ENCODE data around the gene VPS11.
A peak's percentile ranks its signal among the peaks of the same experiment; 100 is the strongest.

VPS11 gene

DNA sequence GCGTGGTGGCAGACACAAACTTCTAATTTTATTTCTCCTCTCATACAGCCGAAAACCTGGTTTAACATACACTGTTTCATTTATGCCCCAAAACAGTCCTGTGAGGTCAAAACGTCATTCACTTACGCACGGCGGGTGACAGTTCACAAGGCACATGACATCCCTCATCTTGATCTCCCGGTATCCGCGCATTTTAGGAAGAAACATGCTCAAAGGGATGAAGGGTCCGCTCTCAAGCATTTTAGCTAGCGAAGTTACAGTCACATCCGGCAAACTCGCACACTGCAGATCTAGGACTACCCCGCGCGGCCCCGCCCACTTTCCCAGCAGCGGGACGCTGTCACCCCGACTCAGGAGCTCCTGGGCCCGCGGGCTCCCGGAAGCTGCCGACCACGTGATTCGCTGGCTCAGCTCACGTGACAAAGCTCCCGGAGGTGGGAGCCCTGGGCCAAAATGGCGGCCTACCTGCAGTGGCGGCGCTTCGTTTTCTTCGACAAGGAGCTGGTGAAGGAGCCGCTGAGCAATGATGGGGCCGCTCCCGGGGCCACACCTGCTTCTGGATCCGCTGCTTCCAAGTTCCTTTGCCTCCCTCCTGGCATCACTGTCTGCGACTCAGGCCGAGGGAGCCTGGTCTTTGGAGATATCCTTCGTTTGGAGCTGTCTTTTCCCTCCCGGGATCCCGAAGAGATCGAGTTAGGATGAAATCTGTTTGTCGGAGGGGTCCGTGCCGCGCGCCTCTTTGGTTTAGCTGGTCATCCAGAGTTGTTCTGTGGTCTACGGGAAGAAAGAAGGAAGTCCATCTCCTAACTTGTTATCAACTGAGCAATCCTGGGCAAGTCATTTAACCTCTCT is at the start of gene VPS11:
Gene VPS11, plus strand, starts transcription at position 448 of the 852 bp plus-strand sequence. Its CDS starts 6 bp downstream, at position 454.
- Mint-ChIP-seq H3K27ac (peak within 1 kb of the TSS; percentile 94), H3K27me3 (no peaks in the 10 kb centered on the region), H3K9me3 (no peaks in the 10 kb centered on the region), H3K4me3 (peak within 1 kb of the TSS; percentile 82), H3K36me3 (ENCODE audit: low read depth) (peaks cover 52% of the 10 kb centered on the region), H3K4me1 (ENCODE audit: low read depth) (peaks cover 30% of the 10 kb centered on the region)
- intact Hi-C loops (cut with micrococcal nuclease) = loop anchor here (1.0 kb wide), 1 partner anchor 10 kb away; the partner anchor contains the start of gene HYOU1

DNA sequence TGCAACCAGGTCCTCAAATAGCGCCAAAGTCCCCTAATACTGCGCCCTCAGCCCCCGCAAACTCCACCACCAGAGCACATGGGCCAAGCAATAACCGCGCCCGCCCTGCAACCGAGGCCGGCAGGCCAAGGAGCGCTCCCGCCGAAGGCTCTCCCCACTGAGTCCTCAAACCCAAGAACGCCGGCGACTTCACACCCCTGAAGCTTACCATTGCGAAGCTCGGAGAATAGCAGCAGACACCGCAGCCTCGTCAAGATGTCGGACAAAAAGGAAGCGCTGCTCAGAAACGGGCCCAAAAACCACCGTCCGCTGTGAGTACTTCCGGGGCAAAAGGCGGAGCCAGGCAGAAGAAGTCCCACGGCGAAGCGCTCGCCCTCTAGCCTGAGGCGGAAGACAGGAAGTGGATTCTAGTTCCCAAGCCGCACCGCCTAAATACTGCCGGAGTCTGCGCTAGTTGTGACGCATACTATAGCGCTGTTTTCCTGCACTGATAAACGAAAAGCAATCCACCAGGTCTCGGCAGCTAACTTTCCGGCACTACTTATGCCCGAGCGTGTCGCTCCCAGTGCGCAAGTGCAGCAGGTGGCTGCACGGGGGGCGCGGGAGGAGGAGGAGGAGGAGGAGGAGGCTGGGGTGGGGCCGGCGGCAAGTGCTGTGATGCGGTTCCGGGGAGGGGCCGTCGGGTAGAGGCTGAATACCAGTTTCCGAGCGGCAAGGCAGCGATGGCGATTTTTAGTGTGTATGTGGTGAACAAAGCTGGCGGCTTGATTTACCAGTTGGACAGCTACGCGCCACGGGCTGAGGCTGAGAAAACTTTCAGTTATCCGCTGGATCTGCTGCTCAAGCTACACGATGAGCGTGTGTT is 49.3 kb upstream of the VPS11 start, which contains the start of the genes RPS25 and TRAPPC4:
Gene RPS25, minus strand, starts transcription at position 270 of the 865 bp plus-strand sequence. Its CDS starts 59 bp downstream, at position 211.
Gene TRAPPC4, plus strand, starts transcription at position 693 of the 865 bp plus-strand sequence. Its CDS starts 30 bp downstream, at position 723.
- Mint-ChIP-seq H3K36me3 (ENCODE audit: low read depth) (peaks cover 93% of the 10 kb centered on the region), H3K4me3 (peak within 1 kb of the TSS; percentile 98), H3K4me1 (ENCODE audit: low read depth) (peaks cover 31% of the 10 kb centered on the region), H3K27ac (peak within 1 kb of the TSS; percentile 99), H3K27me3 (no peaks in the 10 kb centered on the region), H3K9me3 (no peaks in the 10 kb centered on the region)
- intact Hi-C loops (cut with micrococcal nuclease) = loop anchor here (1.0 to 2.0 kb wide), 3 partner anchors 12 to 84 kb away; partner anchors contain the start of genes CENATAC and SLC37A4

DNA sequence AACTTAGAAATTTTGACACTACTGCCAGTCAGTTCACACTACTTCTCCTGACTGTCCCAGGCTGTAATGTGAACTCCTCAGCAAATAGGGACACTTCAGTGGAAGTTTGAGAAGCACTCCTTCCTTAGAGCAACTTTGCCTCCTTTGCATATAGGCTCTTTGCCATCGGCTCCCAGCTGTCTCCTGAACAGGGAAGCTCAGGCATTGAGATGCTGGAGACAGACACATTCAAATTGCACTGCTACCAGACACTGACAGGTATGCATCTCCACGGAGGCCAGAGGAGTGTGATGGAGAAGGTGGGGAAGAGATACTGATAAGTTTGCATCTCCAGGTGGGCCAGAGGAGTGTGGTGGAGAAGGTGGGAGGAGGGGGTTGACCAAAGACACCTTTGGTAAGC is 47.6 kb upstream of the VPS11 start:
- peaks cover 93% of the 10 kb centered on the region for H3K36me3 Mint-ChIP-seq (ENCODE audit: low read depth)
- no peaks in the 10 kb centered on the region for H3K9me3 Mint-ChIP-seq
- peak overlapping the region; percentile 99 for H3K27ac Mint-ChIP-seq
- intact Hi-C loops (cut with micrococcal nuclease) = loop anchor here (2.0 kb wide), 1 partner anchor 83 kb away; no protein-coding TSS in a partner anchor
- H3K27me3 Mint-ChIP-seq = no peaks in the 10 kb centered on the region
- H3K4me3 Mint-ChIP-seq = peak overlapping the region; percentile 98
- peaks cover 36% of the 10 kb centered on the region for H3K4me1 Mint-ChIP-seq (ENCODE audit: low read depth)

DNA sequence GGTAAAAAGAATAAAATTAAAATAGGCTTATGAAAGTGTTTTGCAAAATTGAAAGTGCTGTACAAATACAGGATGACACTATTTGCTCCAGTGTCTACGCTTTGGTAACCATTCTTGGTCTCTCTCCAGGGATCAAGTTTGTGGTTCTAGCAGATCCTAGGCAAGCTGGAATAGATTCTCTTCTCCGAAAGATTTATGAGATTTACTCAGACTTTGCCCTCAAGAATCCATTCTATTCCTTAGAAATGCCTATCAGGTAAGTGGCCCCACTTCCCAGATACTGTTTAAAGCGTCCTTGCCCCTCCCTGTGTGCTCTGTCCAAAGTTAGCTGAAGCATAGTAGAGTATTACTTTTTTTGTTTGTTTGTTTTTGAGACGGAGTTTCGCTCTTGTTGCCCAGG is 46.0 kb upstream of the VPS11 start:
- Mint-ChIP-seq H3K4me3 (no peak overlapping the region), H3K27me3 (no peaks in the 10 kb centered on the region), H3K9me3 (no peaks in the 10 kb centered on the region), H3K4me1 (ENCODE audit: low read depth) (peaks cover 21% of the 10 kb centered on the region), H3K27ac (peak overlapping the region; percentile 3), H3K36me3 (ENCODE audit: low read depth) (peaks cover 93% of the 10 kb centered on the region)
- intact Hi-C loops (cut with micrococcal nuclease) = no loop called here

DNA sequence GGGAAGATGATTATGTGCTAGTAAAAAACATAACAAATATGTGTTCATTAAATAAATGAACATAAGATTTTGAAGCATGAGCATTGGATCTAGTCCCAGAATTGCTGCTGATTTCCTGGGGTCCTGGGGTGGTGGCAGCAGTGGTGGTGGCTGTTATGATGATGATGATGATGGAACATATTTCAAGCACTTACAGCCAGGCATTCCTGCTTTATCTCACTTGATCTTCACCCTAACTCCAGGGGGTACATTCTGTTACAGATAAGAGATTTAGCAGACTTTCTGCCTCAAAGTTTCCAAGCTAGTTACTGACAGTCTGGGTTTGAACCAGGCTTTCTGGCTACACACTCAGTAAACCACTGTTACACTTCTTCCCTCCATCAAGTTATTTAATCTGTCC is 43.9 kb upstream of the VPS11 start:
- Mint-ChIP-seq H3K36me3 (ENCODE audit: low read depth) (peaks cover 96% of the 10 kb centered on the region), H3K4me1 (ENCODE audit: low read depth) (peaks cover 39% of the 10 kb centered on the region), H3K4me3 (no peak overlapping the region), H3K9me3 (no peaks in the 10 kb centered on the region), H3K27ac (no peak overlapping the region), H3K27me3 (no peaks in the 10 kb centered on the region)
- intact Hi-C loops (cut with micrococcal nuclease) = no loop called here

DNA sequence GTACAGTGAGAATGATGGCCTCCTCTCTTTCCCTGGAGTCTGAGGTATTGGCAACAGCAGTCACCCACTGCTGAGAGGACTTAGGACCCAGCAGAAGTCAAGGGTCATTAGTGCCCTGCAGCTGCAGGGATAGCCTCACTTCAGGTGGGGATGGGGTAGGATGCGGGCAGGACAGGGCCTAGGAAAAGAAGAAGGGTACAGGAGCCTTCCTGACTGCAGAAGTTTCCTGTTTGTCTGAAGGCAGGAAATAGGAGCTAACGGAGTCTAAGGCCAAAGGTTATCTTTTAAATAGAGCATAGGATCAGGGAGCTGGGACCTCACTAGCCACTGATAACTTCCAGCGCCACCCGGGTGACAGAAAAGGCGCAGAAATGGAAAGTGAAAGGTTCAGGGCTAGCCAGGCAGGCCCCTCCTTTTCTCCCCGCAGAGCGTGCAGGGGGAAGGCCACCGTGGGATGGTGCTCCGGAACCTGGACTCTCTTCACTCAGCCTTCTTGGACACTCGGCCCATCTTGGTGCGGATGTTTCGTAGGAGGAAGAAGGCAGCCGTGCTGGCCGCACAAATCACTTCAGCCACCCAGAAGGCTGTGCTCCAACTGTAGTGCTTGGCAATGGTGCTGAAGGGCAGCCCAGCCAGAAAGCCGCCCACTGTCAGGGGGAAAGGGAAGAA is 43.1 kb upstream of the VPS11 start:
- Mint-ChIP-seq H3K27me3 (no peaks in the 10 kb centered on the region), H3K36me3 (ENCODE audit: low read depth) (peaks cover 95% of the 10 kb centered on the region), H3K27ac (peak overlapping the region; percentile 16), H3K4me3 (no peak overlapping the region), H3K4me1 (ENCODE audit: low read depth) (peaks cover 48% of the 10 kb centered on the region), H3K9me3 (no peaks in the 10 kb centered on the region)
- intact Hi-C loops (cut with micrococcal nuclease) = no loop called here

DNA sequence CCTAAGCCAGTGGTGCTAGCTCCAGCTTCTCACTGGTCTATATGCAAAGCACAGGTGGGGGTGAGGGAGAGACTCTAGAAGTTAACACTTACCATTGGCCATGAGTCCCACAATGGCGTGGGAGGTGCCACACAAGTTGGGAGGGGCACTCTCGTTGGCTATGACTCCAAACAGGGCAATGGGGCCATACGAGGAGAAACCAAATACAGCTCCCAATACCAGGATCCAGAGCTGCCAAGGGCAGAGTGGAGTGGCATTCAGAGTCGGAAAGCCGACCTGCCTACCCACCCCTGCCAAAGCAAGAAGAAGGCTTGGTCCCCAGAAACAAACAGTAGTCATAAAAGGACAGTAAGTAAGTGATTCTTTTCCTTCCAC is 42.5 kb upstream of the VPS11 start:
- intact Hi-C loops (cut with micrococcal nuclease) = no loop called here
- peaks cover 50% of the 10 kb centered on the region for H3K4me1 Mint-ChIP-seq (ENCODE audit: low read depth)
- H3K36me3 Mint-ChIP-seq (ENCODE audit: low read depth) = peaks cover 91% of the 10 kb centered on the region
- no peak overlapping the region for H3K4me3 Mint-ChIP-seq
- H3K27ac Mint-ChIP-seq = no peak overlapping the region
- no peaks in the 10 kb centered on the region for H3K9me3 Mint-ChIP-seq
- H3K27me3 Mint-ChIP-seq = no peaks in the 10 kb centered on the region

DNA sequence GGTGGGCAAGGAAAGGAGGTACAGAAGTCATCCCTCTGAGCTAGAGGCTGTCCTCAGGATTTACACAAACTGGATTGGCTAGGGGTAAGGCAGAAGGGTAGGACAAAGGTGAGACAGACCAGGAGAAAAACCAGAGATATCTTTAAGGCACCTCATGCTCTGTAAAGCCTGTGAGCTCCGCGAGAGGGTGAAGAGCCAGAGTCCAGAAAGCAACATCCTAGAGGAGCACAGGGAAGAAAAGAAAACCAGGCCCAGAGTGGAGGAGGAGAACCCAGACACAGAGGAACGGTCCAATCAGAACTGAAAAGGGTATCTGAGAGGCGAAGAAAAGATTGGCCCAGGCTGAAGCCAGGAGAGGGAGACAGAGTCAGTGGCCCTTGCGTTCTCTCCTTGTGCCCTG is 42.1 kb upstream of the VPS11 start:
- intact Hi-C loops (cut with micrococcal nuclease) = no loop called here
- Mint-ChIP-seq H3K9me3 (no peaks in the 10 kb centered on the region), H3K4me3 (no peak overlapping the region), H3K36me3 (ENCODE audit: low read depth) (peaks cover 90% of the 10 kb centered on the region), H3K27me3 (no peaks in the 10 kb centered on the region), H3K27ac (no peak overlapping the region), H3K4me1 (ENCODE audit: low read depth) (peaks cover 46% of the 10 kb centered on the region)

DNA sequence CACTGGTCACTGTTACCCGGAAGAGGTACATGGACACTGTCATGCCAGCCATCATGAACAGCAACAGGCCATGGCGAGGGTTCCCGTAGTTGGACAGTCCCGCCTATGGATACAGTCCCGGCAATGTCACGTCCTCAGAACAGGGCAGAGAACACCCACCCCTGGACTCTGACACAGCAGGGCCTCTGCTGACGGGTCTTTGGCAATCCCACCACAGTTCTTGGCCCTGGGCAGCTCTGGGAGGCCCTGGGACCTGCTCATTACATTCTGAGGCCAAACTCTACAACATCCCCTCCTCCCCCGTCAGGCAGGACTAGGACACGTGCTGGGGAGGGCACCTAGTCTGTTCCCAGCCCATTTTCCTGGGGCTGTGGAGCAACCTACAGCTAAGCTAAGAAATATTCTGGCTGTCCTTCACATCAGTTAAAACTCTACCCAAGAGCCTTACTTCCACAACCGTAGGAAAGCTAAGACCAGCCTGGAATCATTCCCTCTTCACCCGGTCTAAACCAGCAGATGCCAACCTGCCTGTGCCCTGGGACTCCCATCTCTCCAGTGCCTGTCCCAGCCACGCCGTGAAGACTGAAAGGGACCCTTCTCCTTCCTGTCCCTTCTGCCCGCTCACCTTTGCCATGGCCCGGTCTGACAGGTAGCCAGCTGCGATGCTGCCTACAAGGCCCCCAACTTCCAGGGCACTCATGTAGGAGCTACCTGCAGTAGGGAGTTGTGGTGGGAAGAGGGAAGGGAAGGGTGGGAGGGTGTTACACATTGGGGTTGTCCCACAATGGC is 41.4 kb upstream of the VPS11 start:
- H3K4me1 Mint-ChIP-seq (ENCODE audit: low read depth) = peaks cover 45% of the 10 kb centered on the region
- H3K36me3 Mint-ChIP-seq (ENCODE audit: low read depth) = peaks cover 88% of the 10 kb centered on the region
- H3K4me3 Mint-ChIP-seq = no peak overlapping the region
- intact Hi-C loops (cut with micrococcal nuclease) = no loop called here
- no peaks in the 10 kb centered on the region for H3K27me3 Mint-ChIP-seq
- no peak overlapping the region for H3K27ac Mint-ChIP-seq
- no peaks in the 10 kb centered on the region for H3K9me3 Mint-ChIP-seq

DNA sequence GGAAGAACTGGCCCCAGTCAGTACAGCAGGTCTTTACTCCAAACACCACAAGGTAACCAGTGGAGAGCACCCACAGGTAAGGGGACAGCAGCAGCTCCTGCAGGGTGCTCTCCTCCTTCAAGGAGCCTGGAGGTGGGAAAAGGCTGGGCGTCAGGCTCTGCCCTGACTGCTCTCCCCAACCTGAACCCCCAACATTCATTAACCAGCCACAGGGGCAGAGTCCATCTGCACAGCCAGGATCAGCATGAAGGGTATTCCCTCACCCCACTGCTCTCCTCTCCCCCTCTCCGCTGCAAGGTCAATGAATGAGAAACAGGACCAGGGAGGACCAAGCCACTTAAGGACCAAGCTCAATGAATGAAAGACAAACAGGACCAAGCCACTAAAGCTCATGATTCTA is 40.6 kb upstream of the VPS11 start:
- intact Hi-C loops (cut with micrococcal nuclease) = no loop called here
- H3K4me1 Mint-ChIP-seq (ENCODE audit: low read depth) = peaks cover 45% of the 10 kb centered on the region
- no peak overlapping the region for H3K4me3 Mint-ChIP-seq
- no peaks in the 10 kb centered on the region for H3K9me3 Mint-ChIP-seq
- H3K36me3 Mint-ChIP-seq (ENCODE audit: low read depth) = peaks cover 81% of the 10 kb centered on the region
- peak overlapping the region; percentile 90 for H3K27ac Mint-ChIP-seq
- H3K27me3 Mint-ChIP-seq = no peaks in the 10 kb centered on the region

DNA sequence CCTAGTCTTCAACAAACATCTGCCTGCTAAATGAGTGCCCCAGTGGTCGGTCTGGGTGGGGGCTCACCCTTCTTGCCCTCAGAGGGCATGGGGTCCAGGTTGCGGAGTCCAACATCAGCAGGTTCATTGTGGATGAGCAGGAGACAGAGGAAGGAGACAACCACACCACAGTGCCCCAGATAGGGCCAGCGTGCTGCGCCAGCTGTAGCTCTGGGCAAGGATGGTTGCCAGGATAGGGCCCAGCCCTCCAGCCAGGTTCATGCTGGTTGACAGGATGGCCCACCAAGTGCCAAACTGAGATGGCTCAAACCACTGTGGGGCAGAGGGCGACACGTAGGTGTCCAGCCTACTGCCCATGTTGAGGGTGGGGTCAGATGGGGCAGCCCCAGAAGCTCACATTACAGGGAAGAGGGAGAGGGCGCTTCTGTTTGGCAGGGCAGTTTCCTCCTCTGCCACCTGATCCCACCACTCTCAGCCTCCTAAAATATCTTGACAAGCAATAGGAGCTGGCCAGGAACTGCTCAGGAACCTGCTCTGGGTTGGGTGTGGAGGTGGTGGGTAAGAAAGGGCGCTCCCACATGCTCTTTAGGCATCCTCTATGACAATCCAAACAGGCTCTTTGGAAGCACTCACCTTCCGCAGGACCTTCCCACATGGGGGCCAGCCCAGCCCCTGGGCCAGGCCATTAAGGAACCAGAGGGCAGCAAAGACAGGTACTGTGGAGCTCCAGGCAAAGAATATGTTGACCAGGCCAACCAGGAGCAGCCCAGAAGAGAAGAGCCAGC is 39.9 kb upstream of the VPS11 start:
- H3K4me3 Mint-ChIP-seq = no peak overlapping the region
- no peaks in the 10 kb centered on the region for H3K9me3 Mint-ChIP-seq
- intact Hi-C loops (cut with micrococcal nuclease) = no loop called here
- H3K27me3 Mint-ChIP-seq = no peaks in the 10 kb centered on the region
- peaks cover 73% of the 10 kb centered on the region for H3K36me3 Mint-ChIP-seq (ENCODE audit: low read depth)
- H3K4me1 Mint-ChIP-seq (ENCODE audit: low read depth) = peaks cover 41% of the 10 kb centered on the region
- peak overlapping the region; percentile 90 for H3K27ac Mint-ChIP-seq

DNA sequence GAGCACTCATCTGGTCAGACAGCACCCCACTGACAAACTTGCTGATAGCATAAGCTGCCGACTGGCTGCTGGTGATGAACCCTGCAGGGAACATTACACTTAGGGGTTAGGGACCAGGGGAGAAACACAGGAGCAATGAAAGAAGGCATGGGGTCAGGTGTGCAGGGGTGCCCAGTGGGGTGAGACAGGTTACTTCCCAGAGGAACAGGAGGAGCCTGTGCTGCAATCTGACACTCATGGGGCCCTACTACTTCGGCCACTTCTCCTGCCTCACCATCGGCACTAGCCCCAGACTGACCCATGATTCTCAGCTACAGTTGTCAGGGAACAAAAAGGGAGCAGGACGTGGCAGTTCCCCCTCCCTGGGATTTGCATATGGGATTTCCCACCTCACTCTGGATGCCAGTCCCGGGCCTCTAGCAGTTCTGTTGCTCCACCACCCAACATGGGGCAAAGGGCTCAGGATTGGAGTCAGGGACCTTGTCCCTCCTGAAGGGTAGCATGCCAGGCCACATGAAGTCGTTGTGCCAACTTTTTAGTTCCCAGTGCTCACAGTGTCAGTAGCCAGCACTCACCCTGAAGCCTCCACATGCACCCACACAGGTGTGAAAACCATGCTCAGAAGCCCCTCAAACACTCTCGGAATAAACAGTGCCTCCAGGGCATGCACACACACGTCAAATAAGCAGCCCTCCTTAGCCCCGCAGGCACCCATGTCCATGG is 39.1 kb upstream of the VPS11 start:
- intact Hi-C loops (cut with micrococcal nuclease) = no loop called here
- Mint-ChIP-seq H3K9me3 (no peaks in the 10 kb centered on the region), H3K27ac (peak overlapping the region; percentile 90), H3K27me3 (no peaks in the 10 kb centered on the region), H3K36me3 (ENCODE audit: low read depth) (peaks cover 65% of the 10 kb centered on the region), H3K4me3 (peak overlapping the region; percentile 86), H3K4me1 (ENCODE audit: low read depth) (peaks cover 37% of the 10 kb centered on the region)
